ENCODE results near the gene DYNC2H1.

DNA sequence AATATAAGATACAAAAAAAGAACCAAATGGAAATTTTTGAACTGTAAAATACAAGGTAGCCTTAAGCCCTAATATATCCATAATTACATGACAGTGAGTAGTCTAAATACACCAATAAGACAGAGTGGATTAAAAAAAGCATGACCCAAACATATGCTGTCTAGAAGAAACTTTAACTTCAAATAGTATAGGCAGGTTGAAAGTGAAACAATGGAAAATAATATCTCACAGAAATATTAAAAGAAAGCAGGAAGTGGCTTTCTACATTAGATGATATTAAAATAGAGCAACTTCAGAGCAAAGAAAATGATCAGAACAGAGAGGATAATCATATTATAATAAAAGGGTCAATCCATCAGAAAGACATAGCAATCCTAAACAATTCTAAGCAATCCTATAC lies 39.1 kb upstream of the DYNC2H1 start:
- TF ChIP-seq, protein P1, sequence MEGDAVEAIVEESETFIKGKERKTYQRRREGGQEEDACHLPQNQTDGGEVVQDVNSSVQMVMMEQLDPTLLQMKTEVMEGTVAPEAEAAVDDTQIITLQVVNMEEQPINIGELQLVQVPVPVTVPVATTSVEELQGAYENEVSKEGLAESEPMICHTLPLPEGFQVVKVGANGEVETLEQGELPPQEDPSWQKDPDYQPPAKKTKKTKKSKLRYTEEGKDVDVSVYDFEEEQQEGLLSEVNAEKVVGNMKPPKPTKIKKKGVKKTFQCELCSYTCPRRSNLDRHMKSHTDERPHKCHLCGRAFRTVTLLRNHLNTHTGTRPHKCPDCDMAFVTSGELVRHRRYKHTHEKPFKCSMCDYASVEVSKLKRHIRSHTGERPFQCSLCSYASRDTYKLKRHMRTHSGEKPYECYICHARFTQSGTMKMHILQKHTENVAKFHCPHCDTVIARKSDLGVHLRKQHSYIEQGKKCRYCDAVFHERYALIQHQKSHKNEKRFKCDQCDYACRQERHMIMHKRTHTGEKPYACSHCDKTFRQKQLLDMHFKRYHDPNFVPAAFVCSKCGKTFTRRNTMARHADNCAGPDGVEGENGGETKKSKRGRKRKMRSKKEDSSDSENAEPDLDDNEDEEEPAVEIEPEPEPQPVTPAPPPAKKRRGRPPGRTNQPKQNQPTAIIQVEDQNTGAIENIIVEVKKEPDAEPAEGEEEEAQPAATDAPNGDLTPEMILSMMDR (IDR thresholded peaks at IDR 0.05; ENCODE audit: insufficient read depth, low read depth, low read length) = no peak
- no peak for TF ChIP-seq EZH2 (IDR thresholded peaks at IDR 0.05; ENCODE audit: insufficient read depth, low read length)
